COLO668 (cell line): Measurements from ENCODE around the gene PCCA.
A peak's percentile ranks its signal among the peaks of the same experiment; 100 is the strongest.

Experiments
- DNase-seq: peaks from one replicate; lab custom pipeline; 2025; ENCODE audit not compliant: unreplicated experiment; lab: John Stamatoyannopoulos, UW

The PCCA gene

GRCh38 chr13:100502446-100502845 is 413.6 kb downstream of the PCCA start:
- no peak for DNase-seq

- no peak for DNase-seq
Measured at GRCh38 chr13:100503622-100504021, 414.7 kb downstream of the PCCA start.

- DNase-seq, result no peak
Measured at GRCh38 chr13:100506154-100506553, 417.3 kb downstream of the PCCA start.

GRCh38 chr13:100506600-100507422 is 417.9 kb downstream of the PCCA start:
- no peak for DNase-seq

GRCh38 chr13:100508455-100508854 is 419.6 kb downstream of the PCCA start:
- DNase-seq, result no peak

- no peak for DNase-seq
Measured at GRCh38 chr13:100508996-100509395, 420.1 kb downstream of the PCCA start.

- no peak for DNase-seq
Measured at GRCh38 chr13:100510208-100510957, 421.5 kb downstream of the PCCA start.

- DNase-seq, result no peak
Measured at GRCh38 chr13:100511466-100511865, 422.6 kb downstream of the PCCA start.

GRCh38 chr13:100512422-100512821 is 423.5 kb downstream of the PCCA start:
- no peak for DNase-seq

GRCh38 chr13:100513171-100513570 is 424.3 kb downstream of the PCCA start:
- no peak for DNase-seq

GRCh38 chr13:100513987-100514670 is 425.2 kb downstream of the PCCA start:
- no peak for DNase-seq

- peak; percentile 90 for DNase-seq
Measured at GRCh38 chr13:100514788-100515409, 426.0 kb downstream of the PCCA start.

GRCh38 chr13:100515410-100515800 is 426.5 kb downstream of the PCCA start:
- DNase-seq, result no peak

GRCh38 chr13:100517135-100517534 is 428.2 kb downstream of the PCCA start:
- DNase-seq, result no peak

GRCh38 chr13:100517728-100518127 is 428.8 kb downstream of the PCCA start:
- no peak for DNase-seq

- no peak for DNase-seq
Measured at GRCh38 chr13:100518394-100519062, 429.6 kb downstream of the PCCA start.

GRCh38 chr13:100519626-100520025 is 430.7 kb downstream of the PCCA start:
- DNase-seq, result no peak

GRCh38 chr13:100520936-100521850 is 432.3 kb downstream of the PCCA start:
- DNase-seq, result no peak

GRCh38 chr13:100521851-100522617 is 433.1 kb downstream of the PCCA start:
- no peak for DNase-seq
